HG02973 (cell line): Measurements from ENCODE around the gene RANBP17.

ENCODE experiments used
- ATAC-seq: cut with Tn5 transposase; IDR thresholded peaks from one replicate; pipeline ENCODE4 v1.9.1; 2021; ENCODE audit warnings: moderate library complexity; ENCODE audit not compliant: unreplicated experiment

The RANBP17 gene

GRCh38 chr5:171226096-171226754 is 364.4 kb downstream of the RANBP17 start:
- no peak for ATAC-seq

- no peak for ATAC-seq
Measured at GRCh38 chr5:171226864-171227263, 365.0 kb downstream of the RANBP17 start.

- ATAC-seq, result no peak
Measured at GRCh38 chr5:171236651-171237050, 374.8 kb downstream of the RANBP17 start.

GRCh38 chr5:171242521-171242920 is 380.7 kb downstream of the RANBP17 start:
- ATAC-seq, result no peak

GRCh38 chr5:171246231-171246630 is 384.4 kb downstream of the RANBP17 start:
- no peak for ATAC-seq

- ATAC-seq, result no peak
Measured at GRCh38 chr5:171249460-171249859, 387.6 kb downstream of the RANBP17 start.

GRCh38 chr5:171250738-171251137 is 388.9 kb downstream of the RANBP17 start:
- no peak for ATAC-seq

GRCh38 chr5:171251519-171251918 is 389.7 kb downstream of the RANBP17 start:
- ATAC-seq, result no peak

GRCh38 chr5:171252674-171253073 is 390.9 kb downstream of the RANBP17 start:
- no peak for ATAC-seq

- no peak for ATAC-seq
Measured at GRCh38 chr5:171258737-171259415, 397.1 kb downstream of the RANBP17 start.

GRCh38 chr5:171261361-171261760 is 399.5 kb downstream of the RANBP17 start:
- no peak for ATAC-seq

- no peak for ATAC-seq
Measured at GRCh38 chr5:171261904-171262303, 400.1 kb downstream of the RANBP17 start.

GRCh38 chr5:171263181-171263580 is 401.4 kb downstream of the RANBP17 start:
- no peak for ATAC-seq

GRCh38 chr5:171264843-171265242 is 403.0 kb downstream of the RANBP17 start:
- ATAC-seq, result no peak

GRCh38 chr5:171268700-171269620 is 407.1 kb downstream of the RANBP17 start:
- ATAC-seq, result no peak

GRCh38 chr5:171269717-171270116 is 407.9 kb downstream of the RANBP17 start:
- ATAC-seq, result no peak

- no peak for ATAC-seq
Measured at GRCh38 chr5:171270136-171270535, 408.3 kb downstream of the RANBP17 start.

GRCh38 chr5:171271798-171272197 is 410.0 kb downstream of the RANBP17 start:
- ATAC-seq, result no peak

- no peak for ATAC-seq
Measured at GRCh38 chr5:171272996-171273970, 411.5 kb downstream of the RANBP17 start.

- ATAC-seq, result no peak
Measured at GRCh38 chr5:171275841-171276544, 414.2 kb downstream of the RANBP17 start.
